Measurements from ENCODE around the gene TBC1D21. TPM values are rescaled to one million over a fixed set of nuclear protein-coding genes. Genes with fewer than 3 reads are reported as not detected.

Gene TBC1D21
- total and polyA plus RNA-seq, 9 of the 15 experiments (the other 6 are each of a cell fraction or from before 2014, with no cell fraction given), result not detected

DNA sequence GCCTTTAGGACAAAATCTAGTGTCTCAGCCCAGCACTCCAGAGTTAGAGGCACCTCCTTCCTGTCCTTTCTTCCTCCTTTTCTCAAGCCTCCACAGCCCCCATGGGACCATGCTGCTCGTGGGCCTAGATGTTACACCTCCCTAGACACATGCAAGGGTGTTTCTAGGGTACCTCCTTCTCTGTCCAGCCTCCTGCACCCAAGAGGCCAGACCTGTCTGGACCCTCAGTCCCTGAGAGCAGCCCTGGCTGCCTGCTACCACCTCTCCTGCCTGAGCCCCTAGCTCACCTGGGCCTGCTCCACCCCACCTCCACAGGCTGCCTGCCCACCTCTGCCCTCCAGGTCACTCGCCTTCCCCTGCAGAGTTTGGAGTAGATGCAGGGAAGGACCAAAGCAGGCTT, 58.1 kb downstream of the TBC1D21 start:
- Histone ChIP-seq H2AFZ (ENCODE audit: low read depth, low read length) (no peak overlapping the region), H3K9me3 (replicated peaks; ENCODE audit: control insufficient read depth, insufficient read depth, low read depth, low read length) (no peaks in the 10 kb centered on the region), H3K4me2 (ENCODE audit: insufficient read depth, low read length) (no peak overlapping the region), H3K27me3 (ENCODE audit: control insufficient read depth in 2 of 2, insufficient read depth in 2 of 2, low read length in 2 of 2) (peaks cover 6 to 60% of the 10 kb centered on the region in 2 experiments; a peak in 4 of 5 replicates), H3K4me3 (no peak overlapping the region), H3K9me1 (ENCODE audit: control insufficient read depth, insufficient read depth, low read length) (no peaks in the 10 kb centered on the region), H3K9ac (ENCODE audit: insufficient read depth in 1 of 2, low read depth in 2 of 2, low read length in 2 of 2) (no peak overlapping the region), H3K79me2 (ENCODE audit: control insufficient read depth, insufficient read depth, low read length) (no peaks in the 10 kb centered on the region), H4K20me1 (replicated peaks; ENCODE audit: control insufficient read depth, insufficient read depth, low read length) (0 out of 2 replicates have a peak, but pooled peaks cover 6% of the 10 kb centered on the region), H3K36me3 (ENCODE audit: control insufficient read depth, insufficient read depth, low read length) (no peaks in the 10 kb centered on the region), H3K4me1 (replicated peaks in 1 of 2; ENCODE audit: control insufficient read depth in 2 of 2, insufficient read depth in 2 of 2, low read length in 2 of 2) (peaks cover 4 to 17% of the 10 kb centered on the region in 2 experiments; a peak in 3 of 5 replicates), H3K27ac (ENCODE audit: extremely low read depth, low read depth, low read length) (no peak overlapping the region)
- CTCF ChIA-PET (ENCODE audit: low intra/inter-chr PET ratio), result no interaction called here
- WGBS (ENCODE audit: insufficient coverage, low coverage, missing lambda C conversion rate), result 0% methylated on average over 2 of the region's 2 CpGs
- no TSS peak for BruUV-seq (replicated peaks)
- ATAC-seq (no peak), DNase-seq (ENCODE audit: extremely low read depth in 1 of 4, low spot score in 3 of 4) (no peak), FAIRE-seq (no peak)
- in situ Hi-C loops (cut with MboI) (no loop called here), intact Hi-C loops (cut with micrococcal nuclease) (no loop called here)
- POLR2A ChIA-PET, result no interaction called here
- TF ChIP-seq, protein P1, sequence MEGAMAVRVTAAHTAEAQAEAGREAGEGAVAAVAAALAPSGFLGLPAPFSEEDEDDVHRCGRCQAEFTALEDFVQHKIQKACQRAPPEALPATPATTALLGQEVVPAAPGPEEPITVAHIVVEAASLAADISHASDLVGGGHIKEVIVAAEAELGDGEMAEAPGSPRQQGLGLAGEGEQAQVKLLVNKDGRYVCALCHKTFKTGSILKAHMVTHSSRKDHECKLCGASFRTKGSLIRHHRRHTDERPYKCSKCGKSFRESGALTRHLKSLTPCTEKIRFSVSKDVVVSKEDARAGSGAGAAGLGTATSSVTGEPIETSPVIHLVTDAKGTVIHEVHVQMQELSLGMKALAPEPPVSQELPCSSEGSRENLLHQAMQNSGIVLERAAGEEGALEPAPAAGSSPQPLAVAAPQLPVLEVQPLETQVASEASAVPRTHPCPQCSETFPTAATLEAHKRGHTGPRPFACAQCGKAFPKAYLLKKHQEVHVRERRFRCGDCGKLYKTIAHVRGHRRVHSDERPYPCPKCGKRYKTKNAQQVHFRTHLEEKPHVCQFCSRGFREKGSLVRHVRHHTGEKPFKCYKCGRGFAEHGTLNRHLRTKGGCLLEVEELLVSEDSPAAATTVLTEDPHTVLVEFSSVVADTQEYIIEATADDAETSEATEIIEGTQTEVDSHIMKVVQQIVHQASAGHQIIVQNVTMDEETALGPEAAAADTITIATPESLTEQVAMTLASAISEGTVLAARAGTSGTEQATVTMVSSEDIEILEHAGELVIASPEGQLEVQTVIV (CRISPR knock-in tag; IDR thresholded peaks at IDR 0.05; ENCODE audit: borderline replicate concordance), result no peak
- TF ChIP-seq, protein P2, sequence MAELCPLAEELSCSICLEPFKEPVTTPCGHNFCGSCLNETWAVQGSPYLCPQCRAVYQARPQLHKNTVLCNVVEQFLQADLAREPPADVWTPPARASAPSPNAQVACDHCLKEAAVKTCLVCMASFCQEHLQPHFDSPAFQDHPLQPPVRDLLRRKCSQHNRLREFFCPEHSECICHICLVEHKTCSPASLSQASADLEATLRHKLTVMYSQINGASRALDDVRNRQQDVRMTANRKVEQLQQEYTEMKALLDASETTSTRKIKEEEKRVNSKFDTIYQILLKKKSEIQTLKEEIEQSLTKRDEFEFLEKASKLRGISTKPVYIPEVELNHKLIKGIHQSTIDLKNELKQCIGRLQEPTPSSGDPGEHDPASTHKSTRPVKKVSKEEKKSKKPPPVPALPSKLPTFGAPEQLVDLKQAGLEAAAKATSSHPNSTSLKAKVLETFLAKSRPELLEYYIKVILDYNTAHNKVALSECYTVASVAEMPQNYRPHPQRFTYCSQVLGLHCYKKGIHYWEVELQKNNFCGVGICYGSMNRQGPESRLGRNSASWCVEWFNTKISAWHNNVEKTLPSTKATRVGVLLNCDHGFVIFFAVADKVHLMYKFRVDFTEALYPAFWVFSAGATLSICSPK (IDR thresholded peaks at IDR 0.05; ENCODE audit: borderline replicate concordance), result no peak
- TF ChIP-seq DMBX1 (CRISPR knock-in tag; IDR thresholded peaks at IDR 0.05; ENCODE audit: borderline replicate concordance) (no peak), NUFIP1 (IDR thresholded peaks at IDR 0.05; ENCODE audit: partially characterized antibody) (no peak), HNRNPUL1 (IDR thresholded peaks at IDR 0.05; ENCODE audit: low read length) (no peak), ZFP30 (CRISPR knock-in tag; IDR thresholded peaks at IDR 0.05; ENCODE audit: borderline replicate concordance) (no peak), ZNF134 (CRISPR knock-in tag; conservative IDR thresholded peaks at IDR 0.05) (no peak)
- TF ChIP-seq, protein P3, sequence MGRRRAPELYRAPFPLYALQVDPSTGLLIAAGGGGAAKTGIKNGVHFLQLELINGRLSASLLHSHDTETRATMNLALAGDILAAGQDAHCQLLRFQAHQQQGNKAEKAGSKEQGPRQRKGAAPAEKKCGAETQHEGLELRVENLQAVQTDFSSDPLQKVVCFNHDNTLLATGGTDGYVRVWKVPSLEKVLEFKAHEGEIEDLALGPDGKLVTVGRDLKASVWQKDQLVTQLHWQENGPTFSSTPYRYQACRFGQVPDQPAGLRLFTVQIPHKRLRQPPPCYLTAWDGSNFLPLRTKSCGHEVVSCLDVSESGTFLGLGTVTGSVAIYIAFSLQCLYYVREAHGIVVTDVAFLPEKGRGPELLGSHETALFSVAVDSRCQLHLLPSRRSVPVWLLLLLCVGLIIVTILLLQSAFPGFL (CRISPR knock-in tag; IDR thresholded peaks at IDR 0.05), result no peak

Measured in K562 (cell line).